Fibroblast of lung (primary cell): ENCODE measurements around the gene MIGA2.

Source experiments
- CTCF ChIP-seq, 2 donors: IDR thresholded peaks in 1 of 2; conservative IDR thresholded peaks in 1 of 2; 1 replicate in 1 of 2; 2 replicates in 1 of 2; pipeline ENCODE4 v1.5.1; 2011 to 2012; ENCODE audit warnings: low read length in 2 of 2, control low read depth in 1 of 2, inconsistent platforms in 1 of 2, low read depth in 1 of 2, mild to moderate bottlenecking in 1 of 2
- EZH2 ChIP-seq: IDR thresholded peaks from 2 replicates; pipeline ENCODE4 v1.5.1; 2012; ENCODE audit warnings: low read length, control low read depth, mild to moderate bottlenecking; ENCODE audit errors: missing control alignments

GRCh38 chr9:129040113-129040643, 3.8 kb downstream of the MIGA2 start:
- TF ChIP-seq CTCF (conservative IDR thresholded peaks at IDR 0.05 in 1 of 2, IDR thresholded peaks at IDR 0.05 in 1 of 2; ENCODE audit: low read depth in 1 of 2, low read length in 2 of 2) = no peak
- no peak for TF ChIP-seq EZH2
